HepG2 (cell line): Measurements from ENCODE around the gene TUBA4B.
"Not testable (repeated sequence)": the region's sequence is repeated elsewhere in the genome, so short reads cannot be mapped to it uniquely, and the experiment has no call there.

Experiments
- AKAP8 ChIP-seq: sonication (generic); formaldehyde crosslinking; IDR thresholded peaks from 2 replicates; pipeline ENCODE4 v1.5.1; 2020; ENCODE audit warnings: mild to moderate bottlenecking, missing genetic modification reagents
- CTCF ChIP-seq: sonication (generic); formaldehyde crosslinking; IDR thresholded peaks from 2 replicates; pipeline ENCODE4 v1.5.0; 2020; ENCODE audit warnings: mild to moderate bottlenecking, missing genetic modification reagents, moderate library complexity
- MAZ ChIP-seq, 2 experiments: sonication (generic) in 1 of 2; formaldehyde crosslinking in 1 of 2; IDR thresholded peaks; 2 replicates each; pipeline versions ENCODE4 v1.5.0 to v1.6.1; 2012 to 2020; ENCODE audit warnings: low read depth in 2 of 2, mild to moderate bottlenecking in 2 of 2, borderline replicate concordance in 1 of 2, improper control_type of control experiment in 1 of 2, low read length in 1 of 2, missing genetic modification reagents in 1 of 2, moderate library complexity in 1 of 2
- MTA3 ChIP-seq: sonication (generic); formaldehyde crosslinking; IDR thresholded peaks from 2 replicates; pipeline ENCODE4 v1.4.0; 2020; ENCODE audit warnings: missing genetic modification reagents
- ONECUT2 ChIP-seq: sonication (generic); formaldehyde crosslinking; IDR thresholded peaks from 2 replicates; pipeline ENCODE4 v1.4.0; 2020; ENCODE audit warnings: missing genetic modification reagents
- POLR2A ChIP-seq, 2 experiments: IDR thresholded peaks; 2 replicates each; pipeline ENCODE4 v1.6.1; 2011; ENCODE audit warnings: low read depth in 2 of 2, low read length in 2 of 2, mild to moderate bottlenecking in 1 of 2, moderate library complexity in 1 of 2; ENCODE audit not compliant: insufficient read depth in 1 of 2
- SIN3A ChIP-seq: IDR thresholded peaks from 2 replicates; pipeline ENCODE4 v1.6.1; 2011; ENCODE audit warnings: low read depth, mild to moderate bottlenecking, control low read depth, low read length, borderline replicate concordance
- ZNF350 ChIP-seq: sonication (generic); formaldehyde crosslinking; IDR thresholded peaks from 2 replicates; pipeline ENCODE4 v1.4.0; 2020; ENCODE audit warnings: mild to moderate bottlenecking, low read depth, missing genetic modification reagents, borderline replicate concordance
- ZNF431 ChIP-seq: sonication (generic); formaldehyde crosslinking; IDR thresholded peaks from 2 replicates; pipeline ENCODE4 v1.9.0; 2022; ENCODE audit warnings: missing genetic modification reagents, low read depth, mild to moderate bottlenecking, borderline replicate concordance
- ZNF451 ChIP-seq: sonication (generic); formaldehyde crosslinking; IDR thresholded peaks from 2 replicates; pipeline ENCODE4 v1.5.0; 2020; ENCODE audit warnings: mild to moderate bottlenecking, missing genetic modification reagents
- ZNF780A ChIP-seq: sonication (generic); formaldehyde crosslinking; IDR thresholded peaks from 2 replicates; pipeline ENCODE4 v1.8.0; 2022; ENCODE audit warnings: mild to moderate bottlenecking, missing genetic modification reagents, moderate library complexity
- TF ChIP-seq, protein P1 (sequence below): sonication (generic); formaldehyde crosslinking; IDR thresholded peaks from 2 replicates; pipeline ENCODE4 v1.8.1; 2023; ENCODE audit warnings: missing genetic modification reagents, inconsistent platforms, borderline replicate concordance

DNA sequence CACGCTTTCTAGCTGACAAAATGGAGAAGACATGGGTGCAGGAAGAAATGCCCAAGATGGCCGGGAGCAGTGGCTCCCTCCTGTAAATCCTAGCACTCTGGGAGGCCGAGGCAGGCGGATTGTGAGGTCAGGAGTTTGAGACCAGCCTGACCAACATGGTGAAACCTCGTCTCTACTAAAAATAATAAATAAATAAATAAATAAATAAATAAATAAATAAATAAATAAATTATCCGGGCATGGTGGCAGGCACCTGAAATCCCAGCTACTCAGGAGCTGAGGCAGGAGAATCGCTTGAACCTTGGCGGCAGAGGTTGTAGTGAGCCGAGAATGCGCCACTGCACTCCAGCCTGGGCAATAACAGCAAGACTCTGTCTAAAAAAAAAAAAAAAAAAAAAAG, 5.9 kb downstream of the TUBA4B start:
- TF ChIP-seq ONECUT2; ZNF431 (CRISPR knock-in tag); ZNF350 (CRISPR knock-in tag); MTA3; MAZ (IDR thresholded peaks at IDR 0.05; ENCODE audit: borderline replicate concordance, low read depth, low read length); MAZ (CRISPR knock-in tag; IDR thresholded peaks at IDR 0.05; ENCODE audit: low read depth); AKAP8; ZNF780A (CRISPR knock-in tag); CTCF (CRISPR knock-in tag); POLR2A (IDR thresholded peaks at IDR 0.05; ENCODE audit: insufficient read depth in 1 of 2, low read depth in 2 of 2, low read length in 2 of 2); SIN3A; ZNF451: not testable (repeated sequence)
- TF ChIP-seq, protein P1, sequence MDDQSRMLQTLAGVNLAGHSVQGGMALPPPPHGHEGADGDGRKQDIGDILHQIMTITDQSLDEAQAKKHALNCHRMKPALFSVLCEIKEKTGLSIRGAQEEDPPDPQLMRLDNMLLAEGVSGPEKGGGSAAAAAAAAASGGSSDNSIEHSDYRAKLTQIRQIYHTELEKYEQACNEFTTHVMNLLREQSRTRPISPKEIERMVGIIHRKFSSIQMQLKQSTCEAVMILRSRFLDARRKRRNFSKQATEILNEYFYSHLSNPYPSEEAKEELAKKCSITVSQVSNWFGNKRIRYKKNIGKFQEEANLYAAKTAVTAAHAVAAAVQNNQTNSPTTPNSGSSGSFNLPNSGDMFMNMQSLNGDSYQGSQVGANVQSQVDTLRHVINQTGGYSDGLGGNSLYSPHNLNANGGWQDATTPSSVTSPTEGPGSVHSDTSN (CRISPR knock-in tag): not testable (repeated sequence)
